Sigmoid colon (tissue), 7 donors: Measurements from ENCODE around the gene NARS2. TPM values are rescaled to one million over a fixed set of nuclear protein-coding genes. Genes with fewer than 3 reads are reported as not detected.

Experiments used
- DNase-seq: peaks from one replicate; pipeline ENCODE4 v3.0.0-alpha.2; 2019
- H3K27ac ChIP-seq, 4 donors: fragments of 200-600 bp; sonication (generic); one replicate each; pipeline ENCODE4 v1.5.1; 2016 to 2019; ENCODE audit warnings: mild to moderate bottlenecking in 1 of 4
- H3K27me3 ChIP-seq, 3 donors: fragments of 200-600 bp; sonication (generic); one replicate each; pipeline ENCODE4 v1.5.1; 2019; ENCODE audit warnings: mild to moderate bottlenecking in 1 of 3
- H3K36me3 ChIP-seq, 4 donors: fragments of 200-600 bp; sonication (generic); one replicate each; pipeline ENCODE4 v1.5.1; 2016 to 2019
- H3K4me1 ChIP-seq, 4 donors: fragments of 200-600 bp; sonication (generic); one replicate each; pipeline ENCODE4 v1.5.1; 2017 to 2019
- H3K4me3 ChIP-seq, 4 donors: fragments of 200-600 bp; sonication (generic); one replicate each; pipeline ENCODE4 v1.5.1; 2017 to 2019; ENCODE audit warnings: mild to moderate bottlenecking in 2 of 4, moderate library complexity in 1 of 4
- H3K9me3 ChIP-seq, 4 donors: fragments of 200-600 bp in 3 of 4; sonication (generic) in 3 of 4; one replicate each; pipeline versions ENCODE4 v1.5.1 to v1.6.1; 2013 to 2019
- CTCF ChIP-seq, 4 experiments: fragments of 450-650 bp in 3 of 4; fragments of 200-600 bp in 1 of 4; IDR thresholded peaks; one replicate each; pipeline ENCODE4 v1.5.1; 2016 to 2019; ENCODE audit warnings: antibody characterized with exemption in 4 of 4, mild to moderate bottlenecking in 3 of 4, moderate library complexity in 2 of 4
- EP300 ChIP-seq, 4 donors: sonication (generic); formaldehyde crosslinking; IDR thresholded peaks; one replicate each; pipeline ENCODE4 v1.6.1; 2017; ENCODE audit warnings: antibody characterized with exemption in 4 of 4
- POLR2A ChIP-seq, 2 donors: fragments of 450-650 bp; IDR thresholded peaks; one replicate each; pipeline ENCODE4 v1.6.1; 2016; ENCODE audit warnings: antibody characterized with exemption in 2 of 2, mild to moderate bottlenecking in 2 of 2, moderate library complexity in 2 of 2
- POLR2AphosphoS5 ChIP-seq, 4 donors: sonication (generic); formaldehyde crosslinking; IDR thresholded peaks; one replicate each; pipeline ENCODE4 v1.6.1; 2017; ENCODE audit warnings: antibody characterized with exemption in 4 of 4
- whole genome bisulfite sequencing, 2 donors: extraction: QIAGEN DNeasy Blood & Tissue Kit; methylation state at CpG; one replicate each; pipeline ENCODE4 v1.1.7; 2013; 5-methylcytosine and 5-hydroxymethylcytosine counted together
- intact Hi-C: fragments of 100-400 bp; cut with DNase I; formaldehyde crosslinking; loops from one replicate; pipeline ENCODE4 v1.15.1; 2023
- polyA plus RNA-seq, 3 donors: library from polyadenylated mRNA; stranded (reverse); fragments of 200-250 nt; gene quantifications; one replicate each; pipeline ENCODE4 v1.2.3, GENCODE V29; 2013
- total RNA-seq, 4 donors: library from RNA; depleted of rRNA; stranded (reverse); fragments of >200 nt; gene quantifications; one replicate each; pipeline ENCODE4 v1.1.0, GENCODE V29; 2016
- donor health status: healthy with polysubstance abuse.
- donor health status: Bipolar disorder and iron deficiency.
- donor health status: healthy.

Gene NARS2
- total and polyA plus RNA-seq, 7 donors: 7.8 to 22.2 (median 13.6) TPM

- no peaks in the 10 kb centered on the region for H3K27me3 ChIP-seq
- no peak overlapping the region for H3K4me3 ChIP-seq
- H3K36me3 ChIP-seq: no peaks in the 10 kb centered on the region
- no peaks in the 10 kb centered on the region for H3K4me1 ChIP-seq
- DNase-seq: no peak
- no peak overlapping the region for H3K27ac ChIP-seq
- intact Hi-C loops: no loop called here
- 73 to 74% methylated on average over 2 of the region's 2 CpGs for WGBS, 2 donors
- TF ChIP-seq CTCF (IDR thresholded peaks at IDR 0.05) (no peak), EP300 (IDR thresholded peaks at IDR 0.05) (no peak), POLR2A (IDR thresholded peaks at IDR 0.05) (no peak), POLR2AphosphoS5 (IDR thresholded peaks at IDR 0.05) (no peak)
- no peaks in the 10 kb centered on the region for H3K9me3 ChIP-seq
Measured at GRCh38 chr11:78504181-78504580, 70.5 kb downstream of the NARS2 start.

- peaks cover 0 to 18% (median 12%) of the 10 kb centered on the region in 4 donors for H3K4me1 ChIP-seq
- no peaks in the 10 kb centered on the region for H3K36me3 ChIP-seq
- H3K27ac ChIP-seq: no peak overlapping the region
- no peak overlapping the region for H3K4me3 ChIP-seq
- no peaks in the 10 kb centered on the region for H3K27me3 ChIP-seq
- TF ChIP-seq POLR2AphosphoS5 (IDR thresholded peaks at IDR 0.05) (no peak), POLR2A (IDR thresholded peaks at IDR 0.05) (no peak), EP300 (IDR thresholded peaks at IDR 0.05) (no peak), CTCF (IDR thresholded peaks at IDR 0.05) (no peak)
- no peak for DNase-seq
- intact Hi-C loops: no loop called here
- no peaks in the 10 kb centered on the region for H3K9me3 ChIP-seq
Measured at GRCh38 chr11:78499971-78500370, 74.7 kb downstream of the NARS2 start.

- Histone ChIP-seq H3K36me3 (no peaks in the 10 kb centered on the region), H3K4me3 (no peak overlapping the region), H3K27me3 (no peaks in the 10 kb centered on the region), H3K4me1 (peaks cover 0 to 18% (median 12%) of the 10 kb centered on the region in 4 donors), H3K27ac (peak overlapping the region in 2 of 4 donors; percentile 5 to 44), H3K9me3 (no peaks in the 10 kb centered on the region)
- no peak for DNase-seq
- intact Hi-C loops: no loop called here
- no peak for TF ChIP-seq POLR2A (IDR thresholded peaks at IDR 0.05)
- no peak for TF ChIP-seq EP300 (IDR thresholded peaks at IDR 0.05)
- TF ChIP-seq CTCF (IDR thresholded peaks at IDR 0.05): no peak
- TF ChIP-seq POLR2AphosphoS5 (IDR thresholded peaks at IDR 0.05): no peak
Measured at GRCh38 chr11:78497293-78497692, 77.4 kb downstream of the NARS2 start.

- DNase-seq: no peak
- peaks cover 0 to 18% (median 12%) of the 10 kb centered on the region in 4 donors for H3K4me1 ChIP-seq
- peaks cover 0 to 5% (median 0%) of the 10 kb centered on the region in 4 donors for H3K36me3 ChIP-seq
- TF ChIP-seq POLR2AphosphoS5 (IDR thresholded peaks at IDR 0.05): no peak
- TF ChIP-seq POLR2A (IDR thresholded peaks at IDR 0.05): no peak
- no peak for TF ChIP-seq CTCF (IDR thresholded peaks at IDR 0.05)
- no peak for TF ChIP-seq EP300 (IDR thresholded peaks at IDR 0.05)
- no peak overlapping the region for H3K4me3 ChIP-seq
- 93 to 98% methylated on average over 3 of the region's 3 CpGs for WGBS, 2 donors
- no peaks in the 10 kb centered on the region for H3K27me3 ChIP-seq
- H3K9me3 ChIP-seq: no peaks in the 10 kb centered on the region
- H3K27ac ChIP-seq: no peak overlapping the region
- intact Hi-C loops: no loop called here
Measured at GRCh38 chr11:78493413-78493975, 81.2 kb downstream of the NARS2 start.

GRCh38 chr11:78492973-78493372, 81.7 kb downstream of the NARS2 start:
- Histone ChIP-seq H3K27me3 (no peaks in the 10 kb centered on the region), H3K4me1 (peaks cover 0 to 18% (median 11%) of the 10 kb centered on the region in 4 donors), H3K36me3 (peaks cover 0 to 5% (median 0%) of the 10 kb centered on the region in 4 donors), H3K27ac (no peak overlapping the region), H3K4me3 (no peak overlapping the region), H3K9me3 (no peaks in the 10 kb centered on the region)
- TF ChIP-seq POLR2AphosphoS5 (IDR thresholded peaks at IDR 0.05) (no peak), EP300 (IDR thresholded peaks at IDR 0.05) (no peak), POLR2A (IDR thresholded peaks at IDR 0.05) (no peak), CTCF (IDR thresholded peaks at IDR 0.05) (no peak)
- DNase-seq: no peak
- 86 to 91% methylated on average over 6 of the region's 6 CpGs for WGBS, 2 donors
- intact Hi-C loops: no loop called here
